ENCODE data around the gene LHX3. TPM values are rescaled to one million over a fixed set of nuclear protein-coding genes. Genes with fewer than 3 reads are reported as not detected.

The LHX3 gene
- total RNA-seq, 1 donor from 2014 or later, result not detected

DNA sequence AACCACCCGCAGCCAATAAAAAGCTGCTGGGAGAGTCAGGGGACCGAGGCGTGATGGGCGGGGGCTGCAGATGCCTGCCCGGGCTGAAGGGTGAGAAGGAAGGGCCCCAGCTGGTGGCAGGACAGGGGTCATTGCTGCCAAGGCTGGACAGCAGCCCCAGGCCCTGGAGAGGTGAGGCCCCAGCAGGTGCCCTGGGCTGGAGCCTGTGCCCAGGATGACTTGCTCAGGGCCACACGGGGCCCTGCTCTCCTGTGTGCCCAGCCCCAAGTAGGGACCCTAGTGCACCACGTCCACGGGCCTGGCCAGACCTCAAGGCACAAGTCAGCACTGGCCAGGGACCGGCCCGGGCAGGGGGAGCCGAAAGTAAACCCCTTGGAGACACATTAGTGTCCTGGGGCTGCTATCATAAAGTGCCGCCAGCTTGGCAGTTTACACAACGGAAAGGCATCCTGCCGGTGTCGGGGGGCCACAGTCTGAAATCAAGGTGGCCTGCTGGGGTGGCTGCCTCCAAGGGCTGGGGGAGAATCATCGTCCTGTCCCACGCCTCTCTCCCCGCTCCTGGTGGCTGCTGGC is 22.0 kb downstream of the LHX3 start:
- TF ChIP-seq, protein P1, sequence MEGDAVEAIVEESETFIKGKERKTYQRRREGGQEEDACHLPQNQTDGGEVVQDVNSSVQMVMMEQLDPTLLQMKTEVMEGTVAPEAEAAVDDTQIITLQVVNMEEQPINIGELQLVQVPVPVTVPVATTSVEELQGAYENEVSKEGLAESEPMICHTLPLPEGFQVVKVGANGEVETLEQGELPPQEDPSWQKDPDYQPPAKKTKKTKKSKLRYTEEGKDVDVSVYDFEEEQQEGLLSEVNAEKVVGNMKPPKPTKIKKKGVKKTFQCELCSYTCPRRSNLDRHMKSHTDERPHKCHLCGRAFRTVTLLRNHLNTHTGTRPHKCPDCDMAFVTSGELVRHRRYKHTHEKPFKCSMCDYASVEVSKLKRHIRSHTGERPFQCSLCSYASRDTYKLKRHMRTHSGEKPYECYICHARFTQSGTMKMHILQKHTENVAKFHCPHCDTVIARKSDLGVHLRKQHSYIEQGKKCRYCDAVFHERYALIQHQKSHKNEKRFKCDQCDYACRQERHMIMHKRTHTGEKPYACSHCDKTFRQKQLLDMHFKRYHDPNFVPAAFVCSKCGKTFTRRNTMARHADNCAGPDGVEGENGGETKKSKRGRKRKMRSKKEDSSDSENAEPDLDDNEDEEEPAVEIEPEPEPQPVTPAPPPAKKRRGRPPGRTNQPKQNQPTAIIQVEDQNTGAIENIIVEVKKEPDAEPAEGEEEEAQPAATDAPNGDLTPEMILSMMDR (IDR thresholded peaks at IDR 0.05; ENCODE audit: insufficient read depth, low read length, poor library complexity, severe bottlenecking), result no peak
- H3K27me3 ChIP-seq (ENCODE audit: control insufficient read depth, insufficient read depth, low read length), result peaks cover 38% of the 10 kb centered on the region

DNA sequence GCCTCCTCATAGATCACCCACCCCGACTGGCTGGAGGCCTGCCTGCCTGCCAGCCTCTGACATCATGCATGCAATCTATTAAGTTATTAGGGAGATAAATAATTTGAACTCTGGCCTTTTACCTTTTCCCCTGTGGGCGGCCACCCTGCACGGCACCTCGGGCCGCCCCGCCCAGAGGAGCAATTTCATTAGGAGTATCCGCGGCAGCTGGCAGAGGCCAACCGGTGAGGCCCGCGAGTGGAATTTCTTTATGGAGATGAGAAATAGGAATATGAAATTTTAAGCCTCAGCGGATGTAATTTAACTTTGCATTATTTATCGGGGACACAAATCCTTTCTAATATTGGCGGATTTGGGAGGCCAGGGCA is 22.5 kb downstream of the LHX3 start:
- Histone ChIP-seq H3K4me3 (ENCODE audit: low read depth, low read length) (no peak overlapping the region), H3K27me3 (ENCODE audit: control insufficient read depth, insufficient read depth, low read length) (peaks cover 39% of the 10 kb centered on the region), H3K36me3 (ENCODE audit: control insufficient read depth, insufficient read depth, low read length) (no peaks in the 10 kb centered on the region)
- no peak for DNase-seq (ENCODE audit: low read depth)
- TF ChIP-seq, protein P1 (IDR thresholded peaks at IDR 0.05; ENCODE audit: insufficient read depth, low read length, poor library complexity, severe bottlenecking), result no peak

More for the DNA sequence above, 22.0 kb downstream of the LHX3 start:
- no peak for DNase-seq (ENCODE audit: low read depth)
- Histone ChIP-seq H3K36me3 (ENCODE audit: control insufficient read depth, insufficient read depth, low read length) (no peaks in the 10 kb centered on the region), H3K4me3 (ENCODE audit: low read depth, low read length) (no peak overlapping the region)

DNA sequence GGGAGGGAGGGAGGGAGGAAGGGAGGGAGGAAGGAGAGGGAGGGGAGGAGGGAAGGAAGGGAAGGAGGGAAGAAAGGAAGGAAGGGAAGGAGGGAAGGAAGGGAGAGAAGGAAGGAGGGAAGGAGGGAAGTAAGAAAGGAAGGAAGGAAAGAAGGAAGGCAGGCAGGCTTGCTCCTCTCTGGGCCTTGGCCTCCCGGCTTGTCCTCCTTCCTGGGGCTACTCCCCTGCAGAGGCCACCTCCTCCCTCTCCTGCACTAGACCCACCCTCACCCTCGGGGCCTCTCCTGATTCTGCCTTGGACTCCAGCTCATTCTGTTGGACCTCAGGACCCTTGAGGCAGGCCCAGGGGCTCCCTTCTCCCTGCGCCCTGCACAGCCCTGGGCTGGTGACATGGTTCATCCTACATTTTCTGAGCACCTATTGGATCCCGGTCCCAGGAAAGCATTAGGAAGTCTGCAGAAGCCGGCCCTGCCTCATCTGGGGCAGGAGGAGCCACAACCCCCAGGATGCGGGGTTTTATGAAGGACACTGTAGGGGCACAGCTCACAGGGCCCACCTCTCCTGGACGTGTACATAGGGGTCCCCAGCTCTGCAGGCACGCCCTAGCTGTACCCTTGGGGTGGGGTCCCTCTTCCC is 23.0 kb downstream of the LHX3 start:
- TF ChIP-seq, protein P1 (IDR thresholded peaks at IDR 0.05; ENCODE audit: insufficient read depth, low read length, poor library complexity, severe bottlenecking), result no peak
- no peak for DNase-seq (ENCODE audit: low read depth)
- Histone ChIP-seq H3K27me3 (ENCODE audit: control insufficient read depth, insufficient read depth, low read length) (peaks cover 44% of the 10 kb centered on the region), H3K36me3 (ENCODE audit: control insufficient read depth, insufficient read depth, low read length) (no peaks in the 10 kb centered on the region), H3K4me3 (ENCODE audit: low read depth, low read length) (no peak overlapping the region)

DNA sequence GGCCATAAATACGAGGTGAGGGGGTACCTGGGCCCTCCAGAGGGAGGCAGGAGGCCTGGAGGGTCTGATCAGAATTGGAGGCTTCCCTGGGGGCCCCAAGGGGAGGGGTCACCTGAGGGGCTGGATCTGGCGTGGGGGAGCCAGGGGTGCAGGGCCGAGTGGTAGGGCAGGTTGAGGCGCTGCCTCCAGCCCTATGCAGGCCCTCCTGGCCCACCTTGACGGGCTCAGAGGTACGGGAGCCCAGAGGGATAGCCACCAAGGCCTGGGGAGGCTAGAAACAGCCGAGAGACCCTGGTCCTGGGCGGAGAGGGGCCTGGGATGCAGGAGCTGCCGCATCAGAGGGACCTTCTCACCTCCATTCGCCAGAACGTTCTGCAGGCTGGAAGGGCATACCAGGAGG is 24.3 kb downstream of the LHX3 start:
- H3K36me3 ChIP-seq (ENCODE audit: control insufficient read depth, insufficient read depth, low read length), result no peaks in the 10 kb centered on the region
- peaks cover 46% of the 10 kb centered on the region for H3K27me3 ChIP-seq (ENCODE audit: control insufficient read depth, insufficient read depth, low read length)
- TF ChIP-seq, protein P1 (IDR thresholded peaks at IDR 0.05; ENCODE audit: insufficient read depth, low read length, poor library complexity, severe bottlenecking), result no peak
- H3K4me3 ChIP-seq (ENCODE audit: low read depth, low read length), result no peak overlapping the region
- DNase-seq (ENCODE audit: low read depth), result no peak

DNA sequence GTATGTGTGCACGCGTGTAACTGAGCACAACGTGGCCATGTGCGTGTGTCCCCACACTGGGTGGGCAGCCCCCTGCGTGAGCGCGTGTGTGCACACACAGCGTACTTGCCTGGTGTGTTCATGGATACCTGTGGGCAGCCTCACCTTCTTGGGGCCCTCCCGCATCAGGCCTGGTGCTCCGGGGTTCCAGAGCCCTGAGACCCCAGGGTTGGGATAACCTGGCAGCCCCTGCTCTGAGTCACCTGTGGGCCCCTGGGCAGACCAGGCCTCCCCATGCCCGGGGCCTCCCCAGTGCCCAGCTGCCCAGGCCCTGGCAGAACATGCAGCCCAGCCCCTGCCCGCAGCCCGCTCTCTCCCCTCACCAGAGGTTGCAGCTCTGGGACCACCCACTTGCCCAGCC is 25.2 kb downstream of the LHX3 start:
- TF ChIP-seq, protein P1 (IDR thresholded peaks at IDR 0.05; ENCODE audit: insufficient read depth, low read length, poor library complexity, severe bottlenecking), result no peak

More for the DNA sequence above, 25.2 kb downstream of the LHX3 start:
- no peak for DNase-seq (ENCODE audit: low read depth)
- Histone ChIP-seq H3K4me3 (ENCODE audit: low read depth, low read length) (no peak overlapping the region), H3K36me3 (ENCODE audit: control insufficient read depth, insufficient read depth, low read length) (no peaks in the 10 kb centered on the region), H3K27me3 (ENCODE audit: control insufficient read depth, insufficient read depth, low read length) (peaks cover 49% of the 10 kb centered on the region)
